Endodermal cell (in vitro differentiated cells): ENCODE results near the gene ZBTB47. TPM values are rescaled to one million over a fixed set of nuclear protein-coding genes. Genes with fewer than 3 reads are reported as not detected.

Experiments used
- DNase-seq: peaks from one replicate; pipeline ENCODE4 v3.0.0-alpha.2; 2017
- H3K27ac ChIP-seq: 2 replicates; pipeline ENCODE4 v1.5.1; 2013; ENCODE audit warnings: mild to moderate bottlenecking, low read depth, low read length, moderate library complexity
- H3K27me3 ChIP-seq: 2 replicates; pipeline ENCODE4 v1.6.1; 2013; ENCODE audit warnings: mild to moderate bottlenecking, low read length, moderate library complexity; ENCODE audit not compliant: insufficient read depth, control insufficient read depth, poor library complexity, severe bottlenecking
- H3K36me3 ChIP-seq: 2 replicates; pipeline ENCODE4 v1.7.0; 2013; ENCODE audit warnings: mild to moderate bottlenecking, low read length, moderate library complexity; ENCODE audit not compliant: control insufficient read depth, insufficient read depth
- H3K4me1 ChIP-seq: one replicate; pipeline ENCODE4 v1.7.0; 2013; ENCODE audit warnings: low read length; ENCODE audit not compliant: control insufficient read depth, insufficient read depth
- H3K4me3 ChIP-seq: 2 replicates; pipeline ENCODE4 v1.5.1; 2013; ENCODE audit warnings: mild to moderate bottlenecking, low read length, moderate library complexity
- H3K9ac ChIP-seq: 2 replicates; pipeline ENCODE4 v1.6.1; 2013; ENCODE audit warnings: mild to moderate bottlenecking, low read length, moderate library complexity; ENCODE audit not compliant: poor library complexity, severe bottlenecking; ENCODE audit errors: extremely low read depth
- H3K9me3 ChIP-seq: 2 replicates; pipeline ENCODE4 v1.6.1; 2013; ENCODE audit warnings: mild to moderate bottlenecking, low read length, moderate library complexity; ENCODE audit not compliant: control insufficient read depth
- H3K27ac Mint-ChIP-seq: 2 replicates; pipeline ENCODE4 v1.8.0; 2020; ENCODE audit warnings: mixed read lengths
- H3K27me3 Mint-ChIP-seq: 2 replicates; pipeline ENCODE4 v1.8.0; 2021; ENCODE audit warnings: mild to moderate bottlenecking, mixed read lengths; ENCODE audit not compliant: insufficient read depth
- H3K36me3 Mint-ChIP-seq: 2 replicates; pipeline ENCODE4 v1.8.0; 2020; ENCODE audit warnings: low read depth, mixed read lengths
- H3K4me1 Mint-ChIP-seq: 2 replicates; pipeline ENCODE4 v1.8.0; 2020; ENCODE audit warnings: mixed read lengths
- H3K4me3 Mint-ChIP-seq: 2 replicates; pipeline ENCODE4 v1.8.0; 2020; ENCODE audit warnings: mild to moderate bottlenecking, moderate library complexity, mixed read lengths
- H3K9me3 Mint-ChIP-seq: 2 replicates; pipeline ENCODE4 v1.8.0; 2020; ENCODE audit warnings: mild to moderate bottlenecking, mixed read lengths
- CTCF ChIP-seq: fragments of 200-600 bp; sonication (generic); conservative IDR thresholded peaks from 2 replicates; pipeline ENCODE4 v1.5.0; 2021; ENCODE audit warnings: antibody characterized with exemption, mild to moderate bottlenecking
- WGBS, 2 experiments: methylation state at CpG; one replicate each; pipeline versions ENCODE4 v1.1.5 to v1.1.7; 2013; ENCODE audit warnings: missing lambda C conversion rate in 2 of 2, mixed read lengths in 1 of 2; ENCODE audit not compliant: insufficient coverage in 1 of 2, insufficient read length in 1 of 2; 5-methylcytosine and 5-hydroxymethylcytosine counted together
- total RNA-seq, 2 donors: library from RNA; stranded (reverse); fragmentation: NEBNext Ultra II Directional in 1 of 2; extraction: Animal tissue kit (Norgen Biotek cat#: 25700) in 1 of 2; gene quantifications; 2 replicates in 1 of 2; 3 replicates in 1 of 2; pipeline ENCODE4 v1.2.1, GENCODE V29; 2021

The ZBTB47 gene
- total RNA-seq, 2 donors from 2014 or later: 4.6 to 7.2 TPM

- DNase-seq: no peak
- Mint-ChIP-seq H3K36me3 (peaks cover 54% of the 10 kb centered on the region), H3K27ac (no peak overlapping the region), H3K4me3 (no peak overlapping the region), H3K27me3 (no peaks in the 10 kb centered on the region), H3K9me3 (no peaks in the 10 kb centered on the region), H3K4me1 (no peaks in the 10 kb centered on the region)
- Histone ChIP-seq H3K36me3 (peaks cover 96% of the 10 kb centered on the region), H3K4me1 (no peaks in the 10 kb centered on the region), H3K9me3 (no peaks in the 10 kb centered on the region), H3K27me3 (no peaks in the 10 kb centered on the region), H3K4me3 (no peak overlapping the region), H3K9ac (no peak overlapping the region), H3K27ac (no peak overlapping the region)
- WGBS, 2 experiments: 95 to 100% methylated on average over 2 to 6 of the region's 6 CpGs
- no peak for TF ChIP-seq CTCF
Observed at GRCh38 chr3:42640771-42641370, 12.6 kb upstream of the ZBTB47 start.

GRCh38 chr3:42647821-42648459 lies 5.6 kb upstream of the ZBTB47 start:
- Mint-ChIP-seq H3K27me3 (no peaks in the 10 kb centered on the region), H3K36me3 (peaks cover 54% of the 10 kb centered on the region), H3K9me3 (no peaks in the 10 kb centered on the region), H3K4me1 (peaks cover 23% of the 10 kb centered on the region), H3K4me3 (no peak overlapping the region), H3K27ac (peak overlapping the region; percentile 23)
- no peak for TF ChIP-seq CTCF
- H3K27ac ChIP-seq: peak overlapping the region; percentile 59
- no peak overlapping the region for H3K4me3 ChIP-seq
- no peak overlapping the region for H3K9ac ChIP-seq
- DNase-seq: peak; percentile 82
- peaks cover 62% of the 10 kb centered on the region for H3K36me3 ChIP-seq
- H3K9me3 ChIP-seq: no peaks in the 10 kb centered on the region
- H3K4me1 ChIP-seq: peaks cover 7% of the 10 kb centered on the region
- no peaks in the 10 kb centered on the region for H3K27me3 ChIP-seq
- 90 to 97% methylated on average over 4 to 5 of the region's 5 CpGs for WGBS, 2 experiments

GRCh38 chr3:42649006-42649405 lies 4.5 kb upstream of the ZBTB47 start:
- H3K27ac Mint-ChIP-seq: no peak overlapping the region
- peaks cover 30% of the 10 kb centered on the region for H3K4me1 Mint-ChIP-seq
- H3K4me1 ChIP-seq: peaks cover 13% of the 10 kb centered on the region
- WGBS, 2 experiments: 100% methylated on average over 1 of the region's 2 CpGs; no CpG with 5 or more reads in 1 of the 2 experiments
- H3K36me3 ChIP-seq: peaks cover 52% of the 10 kb centered on the region
- H3K9ac ChIP-seq: no peak overlapping the region
- no peak overlapping the region for H3K4me3 Mint-ChIP-seq
- DNase-seq: no peak
- no peak overlapping the region for H3K4me3 ChIP-seq
- H3K9me3 Mint-ChIP-seq: no peaks in the 10 kb centered on the region
- no peaks in the 10 kb centered on the region for H3K27me3 ChIP-seq
- H3K9me3 ChIP-seq: no peaks in the 10 kb centered on the region
- TF ChIP-seq CTCF: no peak
- H3K27me3 Mint-ChIP-seq: no peaks in the 10 kb centered on the region
- H3K36me3 Mint-ChIP-seq: peaks cover 43% of the 10 kb centered on the region
- H3K27ac ChIP-seq: no peak overlapping the region
